CD4-positive, alpha-beta T cell treated with Interleukin-4 for 1 hour (primary cell): ENCODE data around the gene GRAMD1A.
"Not testable (repeated sequence)": the region's sequence is repeated elsewhere in the genome, so short reads cannot be mapped to it uniquely, and the experiment has no call there.

Experiments
- DNase-seq, 2 donors: peaks; one replicate each; pipeline ENCODE4 v3.0.0-alpha.2; 2020 to 2022

Gene GRAMD1A

GRCh38 chr19:35004517-35005255 lies 4.6 kb downstream of the GRAMD1A start:
- DNase-seq, result no peak

GRCh38 chr19:35005256-35005977 lies 5.3 kb downstream of the GRAMD1A start:
- DNase-seq, result no peak

- not testable (repeated sequence) for DNase-seq
These were observed 5.9 kb downstream of the GRAMD1A start for GRCh38 chr19:35006007-35006341.

- DNase-seq, result no peak
These were observed 6.3 kb downstream of the GRAMD1A start for GRCh38 chr19:35006342-35006998.

- no peak for DNase-seq
These were observed 6.9 kb downstream of the GRAMD1A start for GRCh38 chr19:35006999-35007365.

- DNase-seq, result not testable (repeated sequence)
These were observed 7.3 kb downstream of the GRAMD1A start for GRCh38 chr19:35007427-35007826.

- DNase-seq, result no peak
These were observed 8.8 kb downstream of the GRAMD1A start for GRCh38 chr19:35008891-35009341.

- DNase-seq, result no peak
These were observed 9.6 kb downstream of the GRAMD1A start for GRCh38 chr19:35009424-35010415.

GRCh38 chr19:35011091-35011689 lies 11.1 kb downstream of the GRAMD1A start:
- DNase-seq, result peak; percentile 49 to 57

GRCh38 chr19:35011737-35012682 lies 11.9 kb downstream of the GRAMD1A start:
- DNase-seq, result peak in 1 of 2 donors; percentile 38

- DNase-seq, result peak; percentile 85 to 86
These were observed 13.1 kb downstream of the GRAMD1A start for GRCh38 chr19:35013041-35013819.

GRCh38 chr19:35013820-35014754 lies 14.0 kb downstream of the GRAMD1A start:
- DNase-seq, result peak; percentile 79 to 85

GRCh38 chr19:35014774-35015173 lies 14.7 kb downstream of the GRAMD1A start:
- not testable (repeated sequence) for DNase-seq

- no peak for DNase-seq
These were observed 15.3 kb downstream of the GRAMD1A start for GRCh38 chr19:35015270-35015953.

- no peak for DNase-seq
These were observed 15.8 kb downstream of the GRAMD1A start for GRCh38 chr19:35015954-35016351.

- no peak for DNase-seq
These were observed 17.4 kb downstream of the GRAMD1A start for GRCh38 chr19:35017507-35017906.

- DNase-seq, result no peak
These were observed 18.3 kb downstream of the GRAMD1A start for GRCh38 chr19:35018379-35018778.

GRCh38 chr19:35019144-35019543 lies 19.0 kb downstream of the GRAMD1A start:
- DNase-seq, result no peak
